MM.1S (cell line): ENCODE measurements around the gene JDP2.

Source experiments
- DNase-seq: peaks from one replicate; pipeline ENCODE4 v3.0.0-alpha.2; 2015
- H2AFZ ChIP-seq: fragments of 300-600 bp; sonication (generic); 2 replicates; pipeline ENCODE4 v1.6.0; 2016; ENCODE audit warnings: antibody characterized with exemption, low read length
- H3F3A ChIP-seq: fragments of 300-600 bp; sonication (generic); 2 replicates; pipeline ENCODE4 v1.6.1; 2016; ENCODE audit warnings: mild to moderate bottlenecking, antibody characterized with exemption, low read length, moderate library complexity, mixed read lengths; ENCODE audit not compliant: insufficient read depth
- H3K27ac ChIP-seq: fragments of 300-600 bp; sonication (generic); 2 replicates; pipeline ENCODE4 v1.5.1; 2016; ENCODE audit warnings: mild to moderate bottlenecking, low read length
- H3K27me3 ChIP-seq: fragments of 300-600 bp; sonication (generic); replicated peaks from 2 replicates; pipeline ENCODE4 v1.6.0; 2016; ENCODE audit warnings: low read length; ENCODE audit not compliant: insufficient read depth
- H3K36me3 ChIP-seq: fragments of 300-600 bp; sonication (generic); replicated peaks from 2 replicates; pipeline ENCODE4 v1.6.1; 2016; ENCODE audit warnings: mild to moderate bottlenecking, low read length, mixed read lengths; ENCODE audit not compliant: insufficient read depth
- H3K4me1 ChIP-seq: fragments of 300-600 bp; sonication (generic); 2 replicates; pipeline ENCODE4 v1.6.1; 2016; ENCODE audit warnings: low read length, mixed read lengths
- H3K4me2 ChIP-seq: fragments of 300-600 bp; sonication (generic); 2 replicates; pipeline ENCODE4 v1.6.0; 2016; ENCODE audit warnings: low read depth, low read length
- H3K4me3 ChIP-seq: fragments of 300-600 bp; sonication (generic); 2 replicates; pipeline ENCODE4 v1.5.1; 2016; ENCODE audit warnings: low read length, mixed read lengths
- H3K79me2 ChIP-seq: fragments of 300-600 bp; sonication (generic); 2 replicates; pipeline ENCODE4 v1.6.1; 2016; ENCODE audit warnings: mixed run types, low read length, mixed read lengths
- H3K9ac ChIP-seq: fragments of 300-600 bp; sonication (generic); 2 replicates; pipeline ENCODE4 v1.6.1; 2016; ENCODE audit warnings: low read length, mixed read lengths
- H3K9me2 ChIP-seq: fragments of 300-600 bp; sonication (generic); replicated peaks from 2 replicates; pipeline ENCODE4 v1.6.1; 2016; ENCODE audit warnings: mild to moderate bottlenecking, low read length, mixed read lengths; ENCODE audit not compliant: insufficient read depth
- H3K9me3 ChIP-seq: fragments of 300-600 bp; sonication (generic); replicated peaks from 2 replicates; pipeline ENCODE4 v1.6.1; 2016; ENCODE audit warnings: mild to moderate bottlenecking, low read length, mixed read lengths; ENCODE audit not compliant: insufficient read depth
- H4K20me1 ChIP-seq: fragments of 300-600 bp; sonication (generic); 2 replicates; pipeline ENCODE4 v1.6.1; 2016; ENCODE audit warnings: mild to moderate bottlenecking, low read length, moderate library complexity, mixed read lengths; ENCODE audit not compliant: insufficient read depth
- EZH2 ChIP-seq: fragments of 300-600 bp; sonication (generic); optimal IDR thresholded peaks from 2 replicates; pipeline ENCODE3; 2017; ENCODE audit warnings: low read depth, mild to moderate bottlenecking, antibody characterized with exemption, low read length, mixed read lengths
- EZH2phosphoT487 ChIP-seq: fragments of 300-600 bp; sonication (generic); IDR thresholded peaks from 2 replicates; pipeline ENCODE4 v1.6.1; 2018; ENCODE audit warnings: antibody characterized with exemption, low read length
- TF ChIP-seq, protein P1 (sequence below): fragments of 300-600 bp; sonication (generic); IDR thresholded peaks from 2 replicates; pipeline ENCODE4 v1.5.1; 2016; ENCODE audit warnings: antibody characterized with exemption, low read length, mixed read lengths

JDP2 gene

DNA sequence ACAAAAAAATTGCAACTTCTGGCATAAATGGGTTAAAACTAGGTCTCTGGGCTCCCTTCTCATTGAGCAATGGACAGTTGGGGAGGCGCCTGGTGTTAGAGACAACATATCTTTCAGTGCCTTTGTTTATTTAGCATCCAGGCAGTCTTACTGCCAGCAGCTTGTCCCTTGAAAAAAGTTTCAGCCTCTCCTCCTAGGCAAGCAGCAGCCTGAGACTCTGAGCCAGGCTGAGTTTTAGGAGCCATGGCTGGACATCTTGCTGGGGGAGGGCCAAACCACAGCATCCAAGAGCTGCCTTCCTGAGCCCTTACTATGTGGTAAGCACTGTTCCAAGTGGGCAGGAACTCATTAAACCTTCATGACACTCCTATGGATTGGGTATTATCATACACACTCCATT lies 10.1 kb upstream of the JDP2 start:
- TF ChIP-seq EZH2, result no peak
- TF ChIP-seq, protein P1, sequence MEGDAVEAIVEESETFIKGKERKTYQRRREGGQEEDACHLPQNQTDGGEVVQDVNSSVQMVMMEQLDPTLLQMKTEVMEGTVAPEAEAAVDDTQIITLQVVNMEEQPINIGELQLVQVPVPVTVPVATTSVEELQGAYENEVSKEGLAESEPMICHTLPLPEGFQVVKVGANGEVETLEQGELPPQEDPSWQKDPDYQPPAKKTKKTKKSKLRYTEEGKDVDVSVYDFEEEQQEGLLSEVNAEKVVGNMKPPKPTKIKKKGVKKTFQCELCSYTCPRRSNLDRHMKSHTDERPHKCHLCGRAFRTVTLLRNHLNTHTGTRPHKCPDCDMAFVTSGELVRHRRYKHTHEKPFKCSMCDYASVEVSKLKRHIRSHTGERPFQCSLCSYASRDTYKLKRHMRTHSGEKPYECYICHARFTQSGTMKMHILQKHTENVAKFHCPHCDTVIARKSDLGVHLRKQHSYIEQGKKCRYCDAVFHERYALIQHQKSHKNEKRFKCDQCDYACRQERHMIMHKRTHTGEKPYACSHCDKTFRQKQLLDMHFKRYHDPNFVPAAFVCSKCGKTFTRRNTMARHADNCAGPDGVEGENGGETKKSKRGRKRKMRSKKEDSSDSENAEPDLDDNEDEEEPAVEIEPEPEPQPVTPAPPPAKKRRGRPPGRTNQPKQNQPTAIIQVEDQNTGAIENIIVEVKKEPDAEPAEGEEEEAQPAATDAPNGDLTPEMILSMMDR, result no peak
- TF ChIP-seq EZH2phosphoT487, result no peak
- Histone ChIP-seq H3K9me3 (no peaks in the 10 kb centered on the region), H3K4me1 (no peaks in the 10 kb centered on the region), H3K27ac (no peak overlapping the region), H3K9me2 (no peaks in the 10 kb centered on the region), H2AFZ (no peak overlapping the region), H3K4me2 (no peak overlapping the region), H3K9ac (no peak overlapping the region), H3K36me3 (no peaks in the 10 kb centered on the region), H3K4me3 (no peak overlapping the region), H3K27me3 (no peaks in the 10 kb centered on the region), H3F3A (no peaks in the 10 kb centered on the region), H4K20me1 (no peaks in the 10 kb centered on the region), H3K79me2 (no peaks in the 10 kb centered on the region)
- no peak for DNase-seq

DNA sequence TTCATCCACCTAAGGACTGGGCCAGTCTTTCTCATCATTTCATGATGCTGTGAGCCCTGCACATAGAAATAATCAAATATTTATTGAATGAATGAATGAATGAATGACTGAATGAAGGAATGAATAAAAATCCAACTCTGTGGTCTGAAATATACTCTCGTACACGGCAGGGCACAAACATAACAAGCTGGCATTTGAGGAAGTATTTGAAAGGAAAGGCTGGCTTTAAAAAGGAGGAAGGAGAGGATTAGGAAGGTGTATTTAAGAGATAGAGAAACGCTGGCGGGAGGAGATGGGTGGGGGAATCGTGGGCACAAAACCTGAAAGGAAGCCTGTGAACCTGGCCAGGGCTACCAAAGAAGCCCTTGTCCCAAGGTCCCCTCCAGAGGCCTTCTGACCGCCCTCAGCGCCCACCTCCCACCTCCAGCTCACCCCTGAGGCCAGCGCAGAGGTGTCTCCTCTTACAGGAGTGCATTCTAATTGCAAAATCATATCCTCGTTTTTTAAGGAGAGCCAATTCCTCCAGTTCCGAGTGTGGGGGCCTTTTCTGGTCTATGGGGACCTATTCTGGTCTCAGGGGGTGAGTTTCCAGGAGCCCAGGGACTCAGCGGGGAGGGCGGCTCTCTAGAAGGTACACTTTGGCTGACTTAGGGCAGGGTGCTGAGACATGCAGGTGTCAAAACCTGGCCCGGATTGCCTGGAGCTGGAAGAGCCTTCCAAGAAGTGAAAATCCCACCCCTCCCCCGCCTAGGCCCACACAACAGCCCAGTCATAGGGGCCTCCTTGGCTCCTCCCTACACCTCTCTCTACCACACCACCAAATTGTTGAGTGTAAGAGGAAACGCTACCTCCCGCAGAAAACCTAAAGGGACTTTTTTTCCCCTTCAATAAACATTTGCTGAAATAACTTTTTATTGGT lies 8.7 kb upstream of the JDP2 start:
- H3K79me2 ChIP-seq, result no peaks in the 10 kb centered on the region
- no peak for DNase-seq

DNA sequence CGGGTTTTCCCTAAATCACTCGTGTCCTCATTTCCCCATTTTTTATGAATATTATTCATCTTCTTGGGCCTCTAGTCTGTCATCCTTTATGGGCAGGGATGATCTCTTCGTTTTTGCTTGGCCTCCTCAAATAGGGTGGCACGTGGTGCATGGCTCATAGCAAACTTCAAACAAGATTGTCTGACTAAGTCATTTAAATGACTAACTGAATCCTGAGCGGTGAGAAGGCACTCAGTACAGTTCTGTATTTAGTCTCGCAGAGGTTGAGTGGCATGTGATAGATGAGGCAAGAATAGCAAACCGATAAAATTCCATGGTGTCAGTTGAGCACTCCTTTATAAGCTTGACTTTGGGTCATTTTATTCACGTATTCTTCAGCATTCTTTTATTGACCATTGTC lies 5.7 kb upstream of the JDP2 start:
- H4K20me1 ChIP-seq, result no peaks in the 10 kb centered on the region
- TF ChIP-seq EZH2phosphoT487, result no peak
- no peak for TF ChIP-seq EZH2
- TF ChIP-seq, protein P1, result no peak
- H3K27ac ChIP-seq, result no peak overlapping the region

More for the DNA sequence above, 8.7 kb upstream of the JDP2 start:
- Histone ChIP-seq H3K27me3 (no peaks in the 10 kb centered on the region), H2AFZ (no peak overlapping the region), H3K4me2 (no peak overlapping the region), H4K20me1 (no peaks in the 10 kb centered on the region), H3K9me3 (no peaks in the 10 kb centered on the region), H3K36me3 (no peaks in the 10 kb centered on the region), H3K4me3 (no peak overlapping the region), H3K27ac (no peak overlapping the region), H3F3A (no peaks in the 10 kb centered on the region), H3K9ac (no peak overlapping the region), H3K9me2 (no peaks in the 10 kb centered on the region), H3K4me1 (no peaks in the 10 kb centered on the region)
- TF ChIP-seq EZH2phosphoT487, result no peak
- TF ChIP-seq EZH2, result no peak
- TF ChIP-seq, protein P1, result no peak

More for the DNA sequence above, 5.7 kb upstream of the JDP2 start:
- H3K36me3 ChIP-seq, result no peaks in the 10 kb centered on the region
- no peaks in the 10 kb centered on the region for H3F3A ChIP-seq
- no peak overlapping the region for H3K4me2 ChIP-seq
- H3K9me3 ChIP-seq, result no peaks in the 10 kb centered on the region
- no peaks in the 10 kb centered on the region for H3K9me2 ChIP-seq
- H3K9ac ChIP-seq, result no peak overlapping the region
- H2AFZ ChIP-seq, result no peak overlapping the region
- H3K4me3 ChIP-seq, result no peak overlapping the region
- H3K79me2 ChIP-seq, result no peaks in the 10 kb centered on the region
- DNase-seq, result no peak
- peaks cover 10% of the 10 kb centered on the region for H3K4me1 ChIP-seq
- H3K27me3 ChIP-seq, result no peaks in the 10 kb centered on the region
